GM23338 (cell line): Measurements from ENCODE around the gene EVI5L. TPM values are rescaled to one million over a fixed set of nuclear protein-coding genes. Genes with fewer than 3 reads are reported as not detected.

ENCODE experiments used
- ATAC-seq: fragments of 200-7000 bp; cut with Tn5 transposase; 3 replicates; pipeline ENCODE4 v1.9.1; 2020
- DNase-seq: peaks from one replicate; pipeline ENCODE4 v3.0.0-alpha.2; 2015; ENCODE audit warnings: low spot score
- H2AFZ ChIP-seq: fragments of 200-600 bp; sonication (generic); 2 replicates; pipeline ENCODE4 v1.8.0; 2016; ENCODE audit warnings: antibody characterized with exemption, mild to moderate bottlenecking, moderate library complexity
- H3F3A ChIP-seq: fragments of 200-600 bp; sonication (generic); replicated peaks from 2 replicates; pipeline ENCODE4 v1.8.0; 2017; ENCODE audit warnings: antibody characterized with exemption, mixed run types, low read depth
- H3K27ac ChIP-seq: fragments of 200-600 bp; sonication (generic); 2 replicates; pipeline ENCODE4 v1.6.1; 2016; ENCODE audit warnings: low read depth
- H3K27me3 ChIP-seq: fragments of 200-600 bp; sonication (generic); 2 replicates; pipeline ENCODE4 v1.8.0; 2016; ENCODE audit warnings: mild to moderate bottlenecking, mixed run types, moderate library complexity; ENCODE audit not compliant: insufficient read depth
- H3K36me3 ChIP-seq: fragments of 200-600 bp; sonication (generic); 2 replicates; pipeline ENCODE4 v1.8.0; 2016; ENCODE audit warnings: mild to moderate bottlenecking; ENCODE audit not compliant: insufficient read depth
- H3K4me1 ChIP-seq: fragments of 200-600 bp; sonication (generic); 2 replicates; pipeline ENCODE4 v1.8.0; 2016; ENCODE audit warnings: mild to moderate bottlenecking, moderate library complexity; ENCODE audit not compliant: insufficient read depth
- H3K4me2 ChIP-seq: fragments of 200-600 bp; sonication (generic); 2 replicates; pipeline ENCODE4 v1.7.1; 2017; ENCODE audit warnings: mixed run types
- H3K4me3 ChIP-seq: fragments of 200-600 bp; sonication (generic); 2 replicates; pipeline ENCODE4 v1.6.1; 2016; ENCODE audit warnings: mixed run types
- H3K79me2 ChIP-seq: fragments of 200-600 bp; sonication (generic); replicated peaks from 2 replicates; pipeline ENCODE4 v1.8.0; 2017; ENCODE audit warnings: mild to moderate bottlenecking; ENCODE audit not compliant: insufficient read depth
- H3K9me2 ChIP-seq: fragments of 200-600 bp; sonication (generic); 2 replicates; pipeline ENCODE4 v1.8.0; 2017; ENCODE audit not compliant: insufficient read depth
- H4K20me1 ChIP-seq: fragments of 200-600 bp; sonication (generic); replicated peaks from 2 replicates; pipeline ENCODE4 v1.8.0; 2017; ENCODE audit warnings: mild to moderate bottlenecking; ENCODE audit not compliant: insufficient read depth
- H3K27ac Mint-ChIP-seq: 2 replicates; pipeline ENCODE4 v1.8.0; 2020; ENCODE audit warnings: inconsistent platforms, mild to moderate bottlenecking, moderate library complexity, mixed read lengths
- H3K27me3 Mint-ChIP-seq: 3 replicates; pipeline ENCODE4 v1.8.0; 2022; ENCODE audit warnings: low read depth, mild to moderate bottlenecking, moderate library complexity, mixed read lengths, inconsistent platforms; ENCODE audit not compliant: insufficient read depth, poor library complexity
- H3K36me3 Mint-ChIP-seq: 3 replicates; pipeline ENCODE4 v1.8.0; 2021; ENCODE audit warnings: low read depth, mild to moderate bottlenecking, inconsistent platforms, moderate library complexity, mixed read lengths
- H3K4me1 Mint-ChIP-seq: 3 replicates; pipeline ENCODE4 v1.8.0; 2020; ENCODE audit warnings: mild to moderate bottlenecking, inconsistent platforms, mixed read lengths
- H3K4me3 Mint-ChIP-seq: 3 replicates; pipeline ENCODE4 v1.8.0; 2021; ENCODE audit warnings: moderate library complexity, mild to moderate bottlenecking, inconsistent platforms, mixed read lengths
- H3K9me3 Mint-ChIP-seq: 3 replicates; pipeline ENCODE4 v1.8.0; 2020; ENCODE audit warnings: moderate library complexity, mild to moderate bottlenecking, inconsistent platforms, mixed read lengths
- CREB1 ChIP-seq: fragments of 250-450 bp; sonication (Bioruptor Pico); IDR thresholded peaks from 2 replicates; pipeline ENCODE4 v1.5.0; 2020; ENCODE audit warnings: low read depth, mild to moderate bottlenecking, moderate library complexity
- NANOG ChIP-seq: IDR thresholded peaks from 2 replicates; pipeline ENCODE4 v1.6.1; 2016; ENCODE audit warnings: antibody characterized with exemption, borderline replicate concordance
- STAT1 ChIP-seq: IDR thresholded peaks from one replicate; pipeline ENCODE4 v1.6.1; 2016; ENCODE audit warnings: antibody characterized with exemption; ENCODE audit not compliant: unreplicated experiment
- ZNF331 ChIP-seq: fragments of 250-450 bp; sonication (Bioruptor Pico); IDR thresholded peaks from 2 replicates; pipeline ENCODE4 v1.5.0; 2020; ENCODE audit warnings: low read depth, mild to moderate bottlenecking, moderate library complexity
- polyA plus RNA-seq: library from polyadenylated mRNA; unstranded; fragments of >200 nt; fragmentation: Nextera tagmentation; extraction: Ambion mirVana; gene quantifications from 2 replicates; pipeline ENCODE4 v1.2.1, GENCODE V29; 2016
- total RNA-seq: library from RNA; depleted of rRNA; stranded (reverse); fragments of >200 nt; shearing (Covaris generic); gene quantifications from 2 replicates; pipeline ENCODE4 v1.2.3, GENCODE V29; 2014
- TF ChIP-seq, protein P1 (sequence below): IDR thresholded peaks from 2 replicates; pipeline ENCODE4 v1.6.1; 2016; ENCODE audit warnings: antibody characterized with exemption
- TF ChIP-seq, protein P2 (sequence below): IDR thresholded peaks from one replicate; pipeline ENCODE4 v1.6.1; 2018; ENCODE audit warnings: antibody characterized with exemption; ENCODE audit not compliant: unreplicated experiment
- TF ChIP-seq, protein P3 (sequence below): fragments of 250-450 bp; sonication (Bioruptor Pico); IDR thresholded peaks from 2 replicates; pipeline ENCODE4 v1.5.0; 2020; ENCODE audit warnings: mild to moderate bottlenecking, moderate library complexity

The EVI5L gene
- total and polyA plus RNA-seq, 2 experiments from 2014 or later, result 4.5 to 16.2 TPM

DNA sequence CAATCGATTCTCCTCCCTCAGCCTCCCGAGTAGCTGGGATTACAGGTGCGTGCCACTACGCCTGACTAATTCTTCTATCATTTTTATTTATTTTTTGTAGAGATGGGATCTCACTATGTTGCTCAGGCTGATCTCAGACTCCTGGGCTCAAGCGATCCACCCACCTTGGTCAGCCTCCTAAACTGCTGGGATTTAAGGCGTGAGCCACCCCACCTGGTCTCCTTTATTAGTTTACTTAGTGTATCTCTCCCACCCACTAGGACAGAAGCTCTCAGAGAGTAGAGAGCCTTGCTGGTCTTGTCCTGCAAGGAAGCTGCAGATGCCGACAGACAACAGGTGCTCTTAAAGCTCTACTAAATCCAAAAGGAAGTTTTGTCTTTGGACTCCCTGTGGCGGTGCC, 55.8 kb downstream of the EVI5L start:
- no peak for ATAC-seq
- H3K4me2 ChIP-seq, result no peak overlapping the region
- peaks cover 12% of the 10 kb centered on the region for H3K27me3 Mint-ChIP-seq

DNA sequence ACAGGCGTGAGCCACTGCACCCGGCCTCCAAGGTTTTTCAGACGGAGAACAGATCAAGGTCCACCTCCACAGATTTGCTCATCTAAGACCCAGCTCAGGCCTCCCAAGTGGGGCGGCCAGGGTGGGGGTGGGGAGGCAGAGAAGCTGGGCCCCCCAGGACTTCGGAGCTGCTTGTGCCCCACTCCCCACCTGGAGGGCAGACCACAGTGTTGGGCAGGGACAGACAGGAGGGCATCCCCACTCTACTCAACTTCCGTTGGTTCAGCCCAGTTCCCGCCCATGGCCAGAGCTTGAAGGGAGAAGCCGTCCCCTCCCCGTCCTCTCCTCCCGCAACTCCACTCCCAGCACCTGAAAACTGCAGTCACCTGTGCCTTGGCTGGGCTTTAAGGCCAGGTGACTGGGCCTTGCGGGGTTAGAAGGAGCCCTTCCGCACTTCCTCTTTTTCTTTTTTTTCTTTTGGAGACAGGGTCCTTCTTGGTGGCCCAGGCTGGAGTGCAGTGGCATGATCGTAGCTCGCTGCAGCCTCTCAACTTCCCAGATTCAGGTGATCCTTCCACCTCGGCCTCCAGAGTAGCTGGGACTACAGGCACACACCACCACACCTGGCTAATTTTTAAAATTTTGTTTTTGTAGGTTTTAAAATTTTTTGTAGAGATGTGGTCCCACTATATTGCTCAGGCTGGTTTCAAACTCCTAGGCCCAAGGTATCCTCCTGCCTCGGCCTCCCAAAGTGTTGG, 57.6 kb downstream of the EVI5L start:
- Histone ChIP-seq H3F3A (no peaks in the 10 kb centered on the region), H4K20me1 (no peaks in the 10 kb centered on the region), H3K36me3 (no peaks in the 10 kb centered on the region), H3K9me2 (no peaks in the 10 kb centered on the region), H3K4me3 (peak overlapping the region; percentile 78), H3K27ac (no peak overlapping the region), H3K4me1 (no peaks in the 10 kb centered on the region; the same call in 1 of the 2 replicates), H3K27me3 (peaks cover 11% of the 10 kb centered on the region), H2AFZ (peak overlapping the region; percentile 98), H3K79me2 (no peaks in the 10 kb centered on the region), H3K4me2 (peak overlapping the region; percentile 89)
- peaks cover 5% of the 10 kb centered on the region; the same call in 2 of the 3 replicates for H3K4me1 Mint-ChIP-seq
- peaks cover 16% of the 10 kb centered on the region for H3K27me3 Mint-ChIP-seq
- H3K4me3 Mint-ChIP-seq, result peak overlapping the region; percentile 58; the same call in 1 of the 3 replicates
- DNase-seq, result peak; percentile 48
- peak; percentile 18 for ATAC-seq
- H3K27ac Mint-ChIP-seq, result no peak overlapping the region
- TF ChIP-seq, protein P1, sequence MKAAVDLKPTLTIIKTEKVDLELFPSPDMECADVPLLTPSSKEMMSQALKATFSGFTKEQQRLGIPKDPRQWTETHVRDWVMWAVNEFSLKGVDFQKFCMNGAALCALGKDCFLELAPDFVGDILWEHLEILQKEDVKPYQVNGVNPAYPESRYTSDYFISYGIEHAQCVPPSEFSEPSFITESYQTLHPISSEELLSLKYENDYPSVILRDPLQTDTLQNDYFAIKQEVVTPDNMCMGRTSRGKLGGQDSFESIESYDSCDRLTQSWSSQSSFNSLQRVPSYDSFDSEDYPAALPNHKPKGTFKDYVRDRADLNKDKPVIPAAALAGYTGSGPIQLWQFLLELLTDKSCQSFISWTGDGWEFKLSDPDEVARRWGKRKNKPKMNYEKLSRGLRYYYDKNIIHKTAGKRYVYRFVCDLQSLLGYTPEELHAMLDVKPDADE, result no peak
- no peak for TF ChIP-seq CREB1 (CRISPR knock-in tag)
- TF ChIP-seq ZNF331 (CRISPR knock-in tag), result no peak
- TF ChIP-seq, protein P2, sequence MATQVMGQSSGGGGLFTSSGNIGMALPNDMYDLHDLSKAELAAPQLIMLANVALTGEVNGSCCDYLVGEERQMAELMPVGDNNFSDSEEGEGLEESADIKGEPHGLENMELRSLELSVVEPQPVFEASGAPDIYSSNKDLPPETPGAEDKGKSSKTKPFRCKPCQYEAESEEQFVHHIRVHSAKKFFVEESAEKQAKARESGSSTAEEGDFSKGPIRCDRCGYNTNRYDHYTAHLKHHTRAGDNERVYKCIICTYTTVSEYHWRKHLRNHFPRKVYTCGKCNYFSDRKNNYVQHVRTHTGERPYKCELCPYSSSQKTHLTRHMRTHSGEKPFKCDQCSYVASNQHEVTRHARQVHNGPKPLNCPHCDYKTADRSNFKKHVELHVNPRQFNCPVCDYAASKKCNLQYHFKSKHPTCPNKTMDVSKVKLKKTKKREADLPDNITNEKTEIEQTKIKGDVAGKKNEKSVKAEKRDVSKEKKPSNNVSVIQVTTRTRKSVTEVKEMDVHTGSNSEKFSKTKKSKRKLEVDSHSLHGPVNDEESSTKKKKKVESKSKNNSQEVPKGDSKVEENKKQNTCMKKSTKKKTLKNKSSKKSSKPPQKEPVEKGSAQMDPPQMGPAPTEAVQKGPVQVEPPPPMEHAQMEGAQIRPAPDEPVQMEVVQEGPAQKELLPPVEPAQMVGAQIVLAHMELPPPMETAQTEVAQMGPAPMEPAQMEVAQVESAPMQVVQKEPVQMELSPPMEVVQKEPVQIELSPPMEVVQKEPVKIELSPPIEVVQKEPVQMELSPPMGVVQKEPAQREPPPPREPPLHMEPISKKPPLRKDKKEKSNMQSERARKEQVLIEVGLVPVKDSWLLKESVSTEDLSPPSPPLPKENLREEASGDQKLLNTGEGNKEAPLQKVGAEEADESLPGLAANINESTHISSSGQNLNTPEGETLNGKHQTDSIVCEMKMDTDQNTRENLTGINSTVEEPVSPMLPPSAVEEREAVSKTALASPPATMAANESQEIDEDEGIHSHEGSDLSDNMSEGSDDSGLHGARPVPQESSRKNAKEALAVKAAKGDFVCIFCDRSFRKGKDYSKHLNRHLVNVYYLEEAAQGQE, result no peak
- TF ChIP-seq, protein P3, sequence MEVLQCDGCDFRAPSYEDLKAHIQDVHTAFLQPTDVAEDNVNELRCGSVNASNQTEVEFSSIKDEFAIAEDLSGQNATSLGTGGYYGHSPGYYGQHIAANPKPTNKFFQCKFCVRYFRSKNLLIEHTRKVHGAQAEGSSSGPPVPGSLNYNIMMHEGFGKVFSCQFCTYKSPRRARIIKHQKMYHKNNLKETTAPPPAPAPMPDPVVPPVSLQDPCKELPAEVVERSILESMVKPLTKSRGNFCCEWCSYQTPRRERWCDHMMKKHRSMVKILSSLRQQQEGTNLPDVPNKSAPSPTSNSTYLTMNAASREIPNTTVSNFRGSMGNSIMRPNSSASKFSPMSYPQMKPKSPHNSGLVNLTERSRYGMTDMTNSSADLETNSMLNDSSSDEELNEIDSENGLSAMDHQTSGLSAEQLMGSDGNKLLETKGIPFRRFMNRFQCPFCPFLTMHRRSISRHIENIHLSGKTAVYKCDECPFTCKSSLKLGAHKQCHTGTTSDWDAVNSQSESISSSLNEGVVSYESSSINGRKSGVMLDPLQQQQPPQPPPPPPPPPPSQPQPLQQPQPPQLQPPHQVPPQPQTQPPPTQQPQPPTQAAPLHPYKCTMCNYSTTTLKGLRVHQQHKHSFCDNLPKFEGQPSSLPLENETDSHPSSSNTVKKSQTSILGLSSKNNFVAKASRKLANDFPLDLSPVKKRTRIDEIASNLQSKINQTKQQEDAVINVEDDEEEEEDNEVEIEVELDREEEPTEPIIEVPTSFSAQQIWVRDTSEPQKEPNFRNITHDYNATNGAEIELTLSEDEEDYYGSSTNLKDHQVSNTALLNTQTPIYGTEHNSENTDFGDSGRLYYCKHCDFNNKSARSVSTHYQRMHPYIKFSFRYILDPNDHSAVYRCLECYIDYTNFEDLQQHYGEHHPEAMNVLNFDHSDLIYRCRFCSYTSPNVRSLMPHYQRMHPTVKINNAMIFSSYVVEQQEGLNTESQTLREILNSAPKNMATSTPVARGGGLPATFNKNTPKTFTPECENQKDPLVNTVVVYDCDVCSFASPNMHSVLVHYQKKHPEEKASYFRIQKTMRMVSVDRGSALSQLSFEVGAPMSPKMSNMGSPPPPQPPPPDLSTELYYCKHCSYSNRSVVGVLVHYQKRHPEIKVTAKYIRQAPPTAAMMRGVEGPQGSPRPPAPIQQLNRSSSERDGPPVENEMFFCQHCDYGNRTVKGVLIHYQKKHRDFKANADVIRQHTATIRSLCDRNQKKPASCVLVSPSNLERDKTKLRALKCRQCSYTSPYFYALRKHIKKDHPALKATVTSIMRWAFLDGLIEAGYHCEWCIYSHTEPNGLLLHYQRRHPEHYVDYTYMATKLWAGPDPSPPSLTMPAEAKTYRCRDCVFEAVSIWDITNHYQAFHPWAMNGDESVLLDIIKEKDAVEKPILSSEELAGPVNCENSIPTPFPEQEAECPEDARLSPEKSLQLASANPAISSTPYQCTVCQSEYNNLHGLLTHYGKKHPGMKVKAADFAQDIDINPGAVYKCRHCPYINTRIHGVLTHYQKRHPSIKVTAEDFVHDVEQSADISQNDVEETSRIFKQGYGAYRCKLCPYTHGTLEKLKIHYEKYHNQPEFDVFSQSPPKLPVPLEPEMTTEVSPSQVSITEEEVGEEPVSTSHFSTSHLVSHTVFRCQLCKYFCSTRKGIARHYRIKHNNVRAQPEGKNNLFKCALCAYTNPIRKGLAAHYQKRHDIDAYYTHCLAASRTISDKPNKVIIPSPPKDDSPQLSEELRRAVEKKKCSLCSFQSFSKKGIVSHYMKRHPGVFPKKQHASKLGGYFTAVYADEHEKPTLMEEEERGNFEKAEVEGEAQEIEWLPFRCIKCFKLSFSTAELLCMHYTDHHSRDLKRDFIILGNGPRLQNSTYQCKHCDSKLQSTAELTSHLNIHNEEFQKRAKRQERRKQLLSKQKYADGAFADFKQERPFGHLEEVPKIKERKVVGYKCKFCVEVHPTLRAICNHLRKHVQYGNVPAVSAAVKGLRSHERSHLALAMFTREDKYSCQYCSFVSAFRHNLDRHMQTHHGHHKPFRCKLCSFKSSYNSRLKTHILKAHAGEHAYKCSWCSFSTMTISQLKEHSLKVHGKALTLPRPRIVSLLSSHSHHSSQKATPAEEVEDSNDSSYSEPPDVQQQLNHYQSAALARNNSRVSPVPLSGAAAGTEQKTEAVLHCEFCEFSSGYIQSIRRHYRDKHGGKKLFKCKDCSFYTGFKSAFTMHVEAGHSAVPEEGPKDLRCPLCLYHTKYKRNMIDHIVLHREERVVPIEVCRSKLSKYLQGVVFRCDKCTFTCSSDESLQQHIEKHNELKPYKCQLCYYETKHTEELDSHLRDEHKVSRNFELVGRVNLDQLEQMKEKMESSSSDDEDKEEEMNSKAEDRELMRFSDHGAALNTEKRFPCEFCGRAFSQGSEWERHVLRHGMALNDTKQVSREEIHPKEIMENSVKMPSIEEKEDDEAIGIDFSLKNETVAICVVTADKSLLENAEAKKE (CRISPR knock-in tag), result no peak
- no peaks in the 10 kb centered on the region for H3K36me3 Mint-ChIP-seq
- no peaks in the 10 kb centered on the region for H3K9me3 Mint-ChIP-seq

More for the DNA sequence above, 55.8 kb downstream of the EVI5L start:
- H3K4me3 Mint-ChIP-seq, result no peak overlapping the region
- H3K9me3 Mint-ChIP-seq, result no peaks in the 10 kb centered on the region
- no peaks in the 10 kb centered on the region for H3K36me3 Mint-ChIP-seq
- TF ChIP-seq ZNF331 (CRISPR knock-in tag) (no peak), CREB1 (CRISPR knock-in tag) (no peak), NANOG (no peak), STAT1 (no peak)
- H4K20me1 ChIP-seq, result no peaks in the 10 kb centered on the region
- H3K36me3 ChIP-seq, result no peaks in the 10 kb centered on the region
- no peak overlapping the region for H2AFZ ChIP-seq
- H3K4me3 ChIP-seq, result no peak overlapping the region
- no peak overlapping the region for H3K27ac ChIP-seq
- H3K27ac Mint-ChIP-seq, result no peak overlapping the region
- H3K27me3 ChIP-seq, result peaks cover 11% of the 10 kb centered on the region
- no peaks in the 10 kb centered on the region for H3F3A ChIP-seq
- no peaks in the 10 kb centered on the region; the same call in 1 of the 2 replicates for H3K4me1 ChIP-seq
- DNase-seq, result no peak
- H3K4me1 Mint-ChIP-seq, result no peaks in the 10 kb centered on the region
- H3K9me2 ChIP-seq, result no peaks in the 10 kb centered on the region
- no peaks in the 10 kb centered on the region for H3K79me2 ChIP-seq
